HG03159 (cell line): Measurements from ENCODE around the gene ZBED4.
"Not testable (repeated sequence)": the region's sequence is repeated elsewhere in the genome, so short reads cannot be mapped to it uniquely, and the experiment has no call there.

Source experiments
- ATAC-seq: cut with Tn5 transposase; IDR thresholded peaks from one replicate; pipeline ENCODE4 v1.9.1; 2021; ENCODE audit warnings: mild to moderate bottlenecking, moderate library complexity; ENCODE audit not compliant: unreplicated experiment

The ZBED4 gene, protein sequence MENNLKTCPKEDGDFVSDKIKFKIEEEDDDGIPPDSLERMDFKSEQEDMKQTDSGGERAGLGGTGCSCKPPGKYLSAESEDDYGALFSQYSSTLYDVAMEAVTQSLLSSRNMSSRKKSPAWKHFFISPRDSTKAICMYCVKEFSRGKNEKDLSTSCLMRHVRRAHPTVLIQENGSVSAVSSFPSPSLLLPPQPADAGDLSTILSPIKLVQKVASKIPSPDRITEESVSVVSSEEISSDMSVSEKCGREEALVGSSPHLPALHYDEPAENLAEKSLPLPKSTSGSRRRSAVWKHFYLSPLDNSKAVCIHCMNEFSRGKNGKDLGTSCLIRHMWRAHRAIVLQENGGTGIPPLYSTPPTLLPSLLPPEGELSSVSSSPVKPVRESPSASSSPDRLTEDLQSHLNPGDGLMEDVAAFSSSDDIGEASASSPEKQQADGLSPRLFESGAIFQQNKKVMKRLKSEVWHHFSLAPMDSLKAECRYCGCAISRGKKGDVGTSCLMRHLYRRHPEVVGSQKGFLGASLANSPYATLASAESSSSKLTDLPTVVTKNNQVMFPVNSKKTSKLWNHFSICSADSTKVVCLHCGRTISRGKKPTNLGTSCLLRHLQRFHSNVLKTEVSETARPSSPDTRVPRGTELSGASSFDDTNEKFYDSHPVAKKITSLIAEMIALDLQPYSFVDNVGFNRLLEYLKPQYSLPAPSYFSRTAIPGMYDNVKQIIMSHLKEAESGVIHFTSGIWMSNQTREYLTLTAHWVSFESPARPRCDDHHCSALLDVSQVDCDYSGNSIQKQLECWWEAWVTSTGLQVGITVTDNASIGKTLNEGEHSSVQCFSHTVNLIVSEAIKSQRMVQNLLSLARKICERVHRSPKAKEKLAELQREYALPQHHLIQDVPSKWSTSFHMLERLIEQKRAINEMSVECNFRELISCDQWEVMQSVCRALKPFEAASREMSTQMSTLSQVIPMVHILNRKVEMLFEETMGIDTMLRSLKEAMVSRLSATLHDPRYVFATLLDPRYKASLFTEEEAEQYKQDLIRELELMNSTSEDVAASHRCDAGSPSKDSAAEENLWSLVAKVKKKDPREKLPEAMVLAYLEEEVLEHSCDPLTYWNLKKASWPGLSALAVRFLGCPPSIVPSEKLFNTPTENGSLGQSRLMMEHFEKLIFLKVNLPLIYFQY

DNA sequence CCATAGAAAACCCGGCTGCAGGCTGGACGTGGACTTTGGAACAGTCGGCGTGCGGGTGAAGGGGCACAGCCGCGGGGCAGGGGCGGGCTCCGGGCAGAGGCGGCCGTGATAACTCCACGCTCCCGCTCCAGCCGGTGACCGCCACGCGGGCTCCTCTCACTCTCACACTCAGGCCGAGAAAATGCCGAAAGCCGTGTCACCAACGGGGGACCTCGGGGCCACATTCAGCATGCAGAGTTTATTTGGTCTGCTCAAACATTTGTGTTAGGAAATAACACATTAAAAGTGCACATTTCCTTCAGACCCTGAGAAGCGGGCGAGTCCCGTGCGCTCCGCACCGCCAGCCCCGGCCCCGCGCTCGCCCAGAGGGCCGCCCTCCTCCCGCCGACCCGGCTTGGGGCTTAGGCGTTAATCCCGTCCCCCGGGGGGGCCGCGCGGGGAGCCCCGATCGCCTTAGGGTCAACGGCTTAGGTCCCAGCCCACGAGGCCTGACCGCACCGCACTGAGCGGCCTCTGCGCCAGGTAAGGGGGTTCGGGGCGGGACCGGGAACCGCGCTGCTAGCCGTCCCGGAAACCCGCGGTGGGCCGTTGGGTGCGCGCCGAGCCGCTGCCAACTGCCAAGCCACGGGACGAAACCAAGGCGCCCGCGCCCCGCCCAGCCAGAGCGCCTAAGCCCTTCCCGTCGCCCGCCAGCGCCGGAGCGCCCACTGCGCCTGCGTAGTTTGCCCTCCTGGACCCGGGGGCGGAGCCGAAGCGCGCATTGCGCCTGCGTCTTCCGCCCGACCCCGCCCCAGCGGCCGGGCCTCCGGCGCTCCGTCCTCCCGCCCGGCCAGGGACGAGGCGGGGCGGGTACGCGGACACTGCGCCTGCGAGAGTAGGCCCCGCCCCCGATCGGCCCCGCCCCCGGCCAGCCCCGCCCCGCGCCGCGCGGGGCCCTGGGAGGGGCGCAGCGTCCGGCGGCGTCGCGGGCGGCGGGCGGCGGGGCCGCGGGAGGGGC lies at the start of gene ZBED4:
Gene ZBED4, plus strand, starts transcription at position 947 of the 997 bp plus-strand sequence. CDS start 29,819 bp downstream, outside the sequence.
- ATAC-seq = peak; percentile 73

- ATAC-seq = no peak
Measured at GRCh38 chr22:49807129-49807528, 46.5 kb upstream of the ZBED4 start.

GRCh38 chr22:49807780-49808708 lies 45.6 kb upstream of the ZBED4 start:
- ATAC-seq = no peak

DNA sequence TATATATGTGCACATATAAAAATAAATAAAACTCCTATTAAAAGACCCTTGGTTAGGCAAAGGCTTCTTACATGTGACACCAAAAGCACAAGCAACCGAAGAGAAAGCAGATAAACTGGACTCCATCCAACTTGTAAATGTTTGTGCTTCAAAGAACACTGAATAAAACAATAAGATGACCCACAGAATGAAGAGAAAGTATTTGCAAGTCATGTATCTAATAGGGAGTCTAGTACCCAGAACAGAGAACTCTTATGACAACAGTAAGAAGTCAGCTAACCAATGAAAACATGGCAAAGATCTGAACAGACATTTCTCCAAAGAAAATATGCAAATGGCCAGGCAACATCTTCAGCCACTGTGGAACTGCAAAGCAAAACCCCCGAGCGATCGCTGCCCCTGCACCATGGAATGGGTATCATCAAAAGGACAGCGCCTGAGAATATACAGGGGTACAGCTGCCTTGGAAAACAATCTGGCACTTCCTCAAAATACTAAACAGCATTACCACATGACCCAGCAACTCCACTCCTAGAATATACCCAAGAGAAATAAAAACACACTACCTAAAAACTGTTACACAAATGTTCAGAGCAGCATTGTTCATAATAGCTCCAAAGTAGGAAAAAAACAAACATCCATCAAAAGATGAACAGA lies 43.2 kb upstream of the ZBED4 start:
- ATAC-seq = no peak

DNA sequence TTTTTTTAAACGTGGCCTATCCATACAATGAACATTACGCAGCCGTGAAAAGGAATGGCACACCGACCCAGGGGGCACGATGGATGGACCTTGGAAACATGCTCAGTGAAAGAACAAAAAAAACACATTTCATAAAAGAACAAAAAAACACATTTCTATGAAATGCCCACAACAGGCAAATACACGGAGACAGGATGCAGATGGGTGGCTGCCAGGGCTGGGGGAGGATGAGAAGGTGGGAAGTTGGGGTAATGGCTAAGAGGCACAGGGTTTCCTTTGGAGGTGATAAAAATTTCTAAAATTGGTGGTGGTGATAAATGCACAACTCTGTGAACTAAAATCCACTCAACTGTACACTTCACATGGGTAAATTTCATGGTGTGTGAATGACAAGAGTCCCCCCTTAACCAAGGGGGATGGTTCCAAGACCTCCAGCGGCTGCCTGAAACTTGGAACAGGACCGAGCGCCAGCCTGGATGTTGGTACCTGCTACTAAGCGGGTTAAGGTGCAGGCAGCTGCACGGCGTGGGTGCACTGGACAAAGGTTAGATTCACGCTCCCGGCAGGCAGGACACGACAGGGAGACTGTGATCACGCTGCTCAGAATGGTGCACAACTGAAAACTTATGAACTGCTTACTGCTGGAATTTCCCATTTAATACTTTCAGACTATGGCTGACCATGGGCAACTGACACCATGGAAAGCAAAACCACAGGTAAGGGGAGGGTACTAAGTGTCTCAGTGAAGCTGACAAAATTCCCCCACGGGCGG lies 42.4 kb upstream of the ZBED4 start:
- ATAC-seq = no peak

DNA sequence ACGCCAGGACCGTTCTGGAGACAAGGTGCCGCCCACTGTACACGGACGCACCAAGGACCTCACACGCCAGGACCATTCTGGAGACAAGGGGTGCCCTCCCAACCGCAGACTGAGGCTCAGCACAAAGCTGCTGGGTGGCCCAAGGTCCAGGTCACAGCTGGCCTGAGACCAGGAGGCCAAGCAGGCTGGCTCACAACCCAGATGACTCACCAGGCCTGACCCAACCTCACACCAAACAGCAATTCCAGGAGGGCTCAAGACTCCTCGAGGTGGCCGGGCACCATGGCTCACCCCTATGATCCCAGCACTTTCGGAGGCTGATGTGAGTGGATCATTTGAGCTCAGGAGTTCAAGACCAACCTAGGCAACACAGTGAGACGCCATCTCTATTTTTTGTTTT lies 40.8 kb upstream of the ZBED4 start:
- no peak for ATAC-seq

- no peak for ATAC-seq
Measured at GRCh38 chr22:49814164-49814686, 39.4 kb upstream of the ZBED4 start.

DNA sequence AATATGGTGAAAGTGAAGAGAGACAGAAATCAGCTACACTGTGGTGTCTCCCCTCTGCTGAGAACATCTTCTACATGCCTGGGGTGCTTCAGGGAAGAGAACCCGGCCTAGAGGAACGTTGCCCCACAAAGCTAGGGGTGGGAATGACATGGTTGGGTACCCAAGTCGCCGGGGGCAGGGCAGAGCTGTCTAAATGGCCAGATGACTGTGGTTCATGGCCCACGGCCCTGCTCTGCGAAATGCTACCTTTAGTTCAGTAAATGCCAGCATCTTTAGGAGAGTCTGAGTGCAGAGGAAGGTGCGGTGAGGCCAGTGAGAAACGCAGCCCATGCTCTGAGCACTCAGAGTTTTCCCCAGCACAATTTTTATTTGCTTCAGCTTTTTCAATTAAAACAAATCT lies 38.8 kb upstream of the ZBED4 start:
- no peak for ATAC-seq

DNA sequence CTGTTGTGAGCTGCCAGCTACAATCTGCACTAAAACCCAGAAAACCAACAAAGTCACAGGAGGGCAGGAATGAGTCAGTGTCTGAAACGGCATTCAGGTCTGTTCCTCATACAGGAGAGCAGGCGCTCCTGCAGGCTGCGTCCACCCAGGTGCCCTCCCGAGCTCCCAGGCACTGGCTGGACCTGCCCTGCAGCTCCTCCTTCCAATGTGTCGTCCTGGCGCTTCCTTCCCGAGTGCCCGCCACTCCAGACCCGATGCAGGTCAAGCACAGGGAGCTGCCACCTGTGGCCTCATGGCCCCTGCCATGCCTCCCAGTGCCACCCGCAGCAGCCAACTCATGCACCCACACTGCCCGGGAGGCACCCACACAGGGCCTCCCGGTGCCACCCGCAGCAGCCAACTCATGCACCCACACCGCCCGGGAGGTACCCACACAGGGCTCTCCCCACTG lies 38.0 kb upstream of the ZBED4 start:
- no peak for ATAC-seq

GRCh38 chr22:49817359-49817758 lies 36.3 kb upstream of the ZBED4 start:
- ATAC-seq = no peak

- no peak for ATAC-seq
Measured at GRCh38 chr22:49820984-49821383, 32.7 kb upstream of the ZBED4 start.

DNA sequence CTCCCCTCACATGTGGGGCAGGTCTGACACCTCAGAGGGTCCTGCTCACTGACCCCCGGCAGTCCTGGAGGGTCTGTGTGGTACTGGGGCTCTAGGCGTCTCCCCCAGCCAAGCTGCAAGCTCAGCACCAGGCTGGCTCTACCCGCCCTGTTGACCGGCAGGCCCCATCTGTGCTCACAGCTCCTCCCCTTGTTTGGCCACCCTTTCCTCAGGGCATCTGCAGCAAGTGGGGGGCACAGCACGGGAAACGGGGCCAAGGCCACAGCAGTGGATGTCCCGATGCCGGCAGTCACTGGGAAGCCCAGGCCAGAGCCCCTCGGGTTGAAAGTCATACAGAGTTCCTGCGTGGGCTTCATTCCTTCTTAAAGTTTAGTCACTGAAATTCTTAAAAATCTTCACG lies 31.9 kb upstream of the ZBED4 start:
- not testable (repeated sequence) for ATAC-seq

DNA sequence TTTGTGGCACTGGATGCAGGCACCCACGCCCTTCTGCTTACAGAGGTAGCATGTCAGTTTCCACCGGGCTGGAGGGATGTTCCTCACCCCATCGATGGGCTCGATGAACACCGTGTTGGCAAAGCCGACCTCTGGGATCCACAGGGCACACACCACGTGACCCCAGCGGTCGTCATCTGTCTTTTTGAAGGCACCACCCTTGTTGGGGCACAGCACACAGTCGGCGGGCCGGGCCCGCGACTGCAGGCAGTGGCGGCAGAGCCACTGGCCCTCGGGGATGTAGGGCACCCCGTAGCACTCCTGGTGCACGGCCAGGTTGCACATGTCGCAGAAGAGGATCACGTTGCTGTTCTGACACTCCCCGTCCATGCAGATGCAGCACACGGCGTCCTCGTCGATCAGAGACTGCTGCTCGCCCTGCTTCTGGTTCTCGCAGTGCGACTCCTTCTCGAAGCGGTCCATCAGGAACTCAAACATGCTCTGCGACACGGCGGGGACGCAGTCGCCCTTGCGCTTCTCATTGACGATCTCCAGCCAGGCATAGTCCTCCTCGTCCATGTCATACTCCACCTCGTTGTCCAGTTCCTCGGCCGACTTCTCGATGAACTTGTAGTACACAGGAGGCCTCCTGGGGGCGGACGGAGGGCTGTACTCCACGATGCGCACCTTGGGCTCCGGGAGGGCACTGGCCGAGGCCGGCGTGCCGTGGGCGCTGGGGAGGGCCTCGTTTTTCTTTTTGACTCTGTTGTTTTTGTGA lies 30.2 kb upstream of the ZBED4 start:
- no peak for ATAC-seq

DNA sequence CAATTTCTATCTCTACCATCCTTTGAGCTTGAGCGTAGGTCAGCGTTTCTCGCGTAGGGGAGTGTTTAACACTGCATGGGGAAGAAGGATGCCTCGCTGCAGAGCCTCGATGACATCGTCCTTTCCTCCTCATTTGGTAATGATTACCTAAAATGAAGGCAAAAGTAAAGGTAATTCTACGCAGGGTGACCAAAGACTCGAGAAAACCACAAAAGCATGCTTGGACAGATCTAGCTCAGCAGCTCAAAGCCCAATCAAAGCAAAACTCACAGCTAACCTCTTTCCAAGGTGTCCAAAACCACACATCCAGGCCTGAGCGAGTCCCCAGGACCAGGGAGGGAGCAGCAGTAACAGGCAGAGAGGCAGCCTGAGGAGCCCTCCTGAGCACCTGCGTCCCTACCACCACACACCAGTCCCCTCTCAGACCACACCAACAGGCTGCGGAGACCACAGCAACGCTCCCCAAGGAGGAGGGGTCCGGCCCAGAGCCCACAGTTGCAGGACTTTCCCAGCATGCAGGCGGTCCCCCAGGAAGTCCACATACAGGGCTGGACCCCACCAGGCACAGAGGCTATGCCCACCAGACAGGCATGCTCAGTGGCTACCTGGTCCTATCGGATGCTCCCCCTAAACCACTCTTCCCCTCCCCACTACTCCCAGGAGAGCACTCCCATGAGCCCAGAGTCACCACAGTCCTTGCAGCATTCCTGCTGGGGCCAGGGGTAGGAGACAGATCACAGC lies 29.3 kb upstream of the ZBED4 start:
- no peak for ATAC-seq

DNA sequence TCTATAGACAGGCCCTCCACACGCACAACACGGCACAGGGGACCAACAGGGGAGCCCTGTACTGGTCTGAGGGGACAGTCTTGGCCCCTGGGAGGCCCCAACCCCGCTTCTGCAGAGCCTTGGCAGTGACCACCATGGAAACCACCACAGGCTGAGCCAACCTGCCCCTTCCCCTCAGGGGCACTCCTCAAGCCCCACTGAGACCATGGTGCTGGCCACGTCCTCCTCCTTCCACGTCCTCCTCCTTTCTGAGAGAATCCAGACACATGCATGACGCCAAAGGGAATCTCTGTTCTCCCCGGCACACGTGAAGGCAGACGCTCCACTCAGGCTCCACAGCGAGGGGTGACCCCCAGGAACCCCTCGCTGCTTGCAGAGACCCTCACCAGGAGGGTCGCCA lies 28.7 kb upstream of the ZBED4 start:
- no peak for ATAC-seq

- no peak for ATAC-seq
Measured at GRCh38 chr22:49825436-49825835, 28.2 kb upstream of the ZBED4 start.
